GM12878 (cell line): ENCODE results near the gene PCSK2. TPM values are rescaled to one million over a fixed set of nuclear protein-coding genes. Genes with fewer than 3 reads are reported as not detected.

Experiments
- ATAC-seq: fragments of 200-7000 bp; cut with Tn5 transposase; 3 replicates; pipeline ENCODE4 v1.9.1; 2020; ENCODE audit warnings: mild to moderate bottlenecking, moderate library complexity
- BruUV-seq: library from RNA; stranded (reverse); fragments of 400-500 nt; replicated peaks from 2 replicates; lab custom pipeline; 2021; lab: Mats Ljungman, UMichigan
- CTCF ChIA-PET: fragments of 300-600 bp; sonication (Branson Sonifier 250); formaldehyde crosslinking; extraction: SDS; loops from one replicate; lab custom pipeline; 2021; ENCODE audit warnings: inconsistent platforms; lab: Yijun Ruan, JAX
- POLR2A ChIA-PET: fragments of 350-600 bp; formaldehyde crosslinking; extraction: SDS; loops from one replicate; lab custom pipeline; 2021; ENCODE audit warnings: inconsistent platforms; lab: Charles Lee
- RAD21 ChIA-PET: fragments of 300-600 bp; sonication (Branson Sonifier 250); formaldehyde crosslinking; loops from one replicate; lab custom pipeline; 2023; ENCODE audit warnings: antibody characterized with exemption; ENCODE audit not compliant: unreplicated experiment; lab: Charles Lee
- SMC1A ChIA-PET: fragments of 300-600 bp; sonication (Branson Sonifier 250); formaldehyde crosslinking; loops from one replicate; lab custom pipeline; 2023; ENCODE audit not compliant: unreplicated experiment, uncharacterized antibody; lab: Charles Lee
- DNase-seq: peaks from one replicate; pipeline ENCODE4 v3.0.0-alpha.2; 2011; ENCODE audit warnings: low read depth, low spot score
- FAIRE-seq: peaks from 3 replicates; lab custom pipeline; 2011; peaks lifted over from hg19 to GRCh38; lab: Jason Lieb, UNC
- H2AFZ ChIP-seq: 2 replicates; pipeline ENCODE4 v1.6.0; 2011; ENCODE audit warnings: low read depth, low read length, control low read depth; ENCODE audit not compliant: control insufficient read depth
- H3K27ac ChIP-seq: 2 replicates; pipeline ENCODE4 v1.5.1; 2011; ENCODE audit warnings: control low read depth; ENCODE audit not compliant: control insufficient read depth, insufficient read depth
- H3K27me3 ChIP-seq, 2 experiments: replicated peaks in 1 of 2; 2 replicates each; pipeline versions ENCODE4 v1.6.0 to v1.6.1; 2011; ENCODE audit warnings: low read length in 1 of 2; ENCODE audit not compliant: control insufficient read depth in 2 of 2, insufficient read depth in 2 of 2
- H3K36me3 ChIP-seq, 2 experiments: 2 replicates each; pipeline ENCODE4 v1.5.1; 2011; ENCODE audit warnings: low read length in 1 of 2; ENCODE audit not compliant: control insufficient read depth in 2 of 2, insufficient read depth in 2 of 2
- H3K4me1 ChIP-seq: 2 replicates; pipeline ENCODE4 v1.6.1; 2011; ENCODE audit warnings: mild to moderate bottlenecking, low read length, moderate library complexity, mixed read lengths; ENCODE audit not compliant: control insufficient read depth, insufficient read depth
- H3K4me2 ChIP-seq: 2 replicates; pipeline ENCODE4 v1.6.0; 2011; ENCODE audit warnings: control low read depth; ENCODE audit not compliant: control insufficient read depth, insufficient read depth
- H3K4me3 ChIP-seq: fragments of 200-600 bp; sonication (generic); 2 replicates; pipeline ENCODE4 v1.5.1; 2016
- H3K79me2 ChIP-seq: 2 replicates; pipeline ENCODE4 v1.6.0; 2011; ENCODE audit warnings: low read length; ENCODE audit not compliant: control insufficient read depth, insufficient read depth
- H3K9ac ChIP-seq: 2 replicates; pipeline ENCODE4 v1.8.0; 2011; ENCODE audit warnings: low read length, control low read depth, mixed read lengths; ENCODE audit not compliant: control insufficient read depth, insufficient read depth
- H3K9me3 ChIP-seq: replicated peaks from 3 replicates; pipeline ENCODE4 v1.5.1; 2011; ENCODE audit warnings: mild to moderate bottlenecking, low read length; ENCODE audit not compliant: control insufficient read depth, insufficient read depth
- H4K20me1 ChIP-seq: 2 replicates; pipeline ENCODE4 v1.6.0; 2011; ENCODE audit not compliant: control insufficient read depth, insufficient read depth
- CBX3 ChIP-seq: fragments of 200-600 bp; sonication (generic); IDR thresholded peaks from 2 replicates; pipeline ENCODE4 v1.6.1; 2016; ENCODE audit warnings: low read depth, borderline replicate concordance
- CBX5 ChIP-seq: sonication (generic); IDR thresholded peaks from 2 replicates; pipeline ENCODE4 v1.6.1; 2016; ENCODE audit warnings: low read depth, moderate library complexity, mild to moderate bottlenecking, inconsistent platforms
- CUX1 ChIP-seq: IDR thresholded peaks from 2 replicates; pipeline ENCODE4 v1.6.1; 2012; ENCODE audit warnings: improper control_type of control experiment, low read depth, low read length; ENCODE audit not compliant: insufficient replicate concordance
- ESRRA ChIP-seq: IDR thresholded peaks from 2 replicates; pipeline ENCODE4 v1.6.1; 2012; ENCODE audit warnings: mild to moderate bottlenecking, low read length, improper control_type of control experiment
- HDAC2 ChIP-seq: fragments of 200-600 bp; sonication (generic); IDR thresholded peaks from 2 replicates; pipeline ENCODE4 v1.6.1; 2017
- KDM1A ChIP-seq: fragments of 200-600 bp; sonication (generic); IDR thresholded peaks from 2 replicates; pipeline ENCODE4 v1.6.1; 2016; ENCODE audit warnings: borderline replicate concordance
- LARP7 ChIP-seq: fragments of 450-650 bp; IDR thresholded peaks from 2 replicates; pipeline ENCODE4 v1.6.1; 2017; ENCODE audit warnings: mild to moderate bottlenecking
- MAX ChIP-seq: IDR thresholded peaks from 2 replicates; pipeline ENCODE4 v1.6.1; 2012; ENCODE audit warnings: low read depth, low read length, improper control_type of control experiment
- MLLT1 ChIP-seq: fragments of 450-650 bp; IDR thresholded peaks from 2 replicates; pipeline ENCODE4 v1.6.1; 2016; ENCODE audit warnings: mild to moderate bottlenecking
- PBX3 ChIP-seq: IDR thresholded peaks from 2 replicates; pipeline ENCODE4 v1.6.1; 2011; ENCODE audit warnings: mild to moderate bottlenecking, low read depth, low read length, moderate library complexity; ENCODE audit not compliant: insufficient replicate concordance
- SIX5 ChIP-seq: IDR thresholded peaks from 2 replicates; pipeline ENCODE4 v1.6.1; 2011; ENCODE audit warnings: mild to moderate bottlenecking, low read depth, low read length, moderate library complexity; ENCODE audit not compliant: severe bottlenecking
- ZNF384 ChIP-seq: IDR thresholded peaks from 2 replicates; pipeline ENCODE4 v1.6.1; 2012; ENCODE audit warnings: low read depth, mild to moderate bottlenecking, low read length, improper control_type of control experiment, borderline replicate concordance
- WGBS: methylation state at CpG from one replicate; pipeline ENCODE4 v1.1.6; 2016; ENCODE audit warnings: low lambda C conversion rate; ENCODE audit not compliant: insufficient replicate concordance, insufficient coverage; ENCODE audit errors: missing lambda C conversion rate; 5-methylcytosine and 5-hydroxymethylcytosine counted together
- in situ Hi-C: fragments of 300-500 bp; cut with MboI; formaldehyde crosslinking; loops from 9 replicates; pipeline ENCODE4 v1.14.3; 2018; ENCODE audit warnings: mixed read lengths
- intact Hi-C: fragments of 100-400 bp; cut with micrococcal nuclease; formaldehyde crosslinking; loops from one replicate; pipeline ENCODE4 v1.14.2; 2022; ENCODE audit not compliant: unreplicated experiment
- polyA plus RNA-seq, 11 experiments: library from polyadenylated mRNA; depleted of rRNA in 4 of 11; unstranded in 6 of 11; stranded (reverse) in 5 of 11; fragments of >200 nt; fragmentation: Nextera tagmentation in 4 of 11; fragmentation: Illumina TruSeq in 1 of 11; extraction: Ambion mirVana in 4 of 11; extraction: Trizol in 1 of 11; gene quantifications; 1 replicate in 1 of 11; 2 replicates in 10 of 11; pipeline versions ENCODE4 v1.2.1 to v1.2.3, GENCODE V29; 2011 to 2016; ENCODE audit warnings: inconsistent platforms in 2 of 11, missing spikeins in 2 of 11, low read depth in 1 of 11
- total RNA-seq, 4 experiments: library from RNA; depleted of rRNA in 3 of 4; stranded (reverse); fragments of >200 nt in 3 of 4; fragmentation: Illumina TruSeq in 1 of 4; extraction: Trizol in 1 of 4; gene quantifications; 2 replicates each; pipeline versions ENCODE4 v1.2.1 to v1.2.3, GENCODE V29; 2013 to 2021

Gene PCSK2
- total and polyA plus RNA-seq, 10 of the 15 experiments (the other 5 are each of a cell fraction or from before 2014, with no cell fraction given): not detected

GRCh38 chr20:17436664-17437063 lies 209.8 kb downstream of the PCSK2 start:
- no peak for TF ChIP-seq HDAC2
- no peak for TF ChIP-seq KDM1A
- no peak for TF ChIP-seq CBX3
- TF ChIP-seq PBX3: no peak
- no peak for TF ChIP-seq CBX5
- TF ChIP-seq ZNF384: no peak
- no peak for TF ChIP-seq LARP7
- no peak for TF ChIP-seq CUX1
- no peak for TF ChIP-seq MAX
- TF ChIP-seq MLLT1: no peak
- no peak for TF ChIP-seq SIX5
- TF ChIP-seq ESRRA: no peak
- TF ChIP-seq, all 136 proteins: peak for 0

More at GRCh38 chr20:17436664-17437063, 209.8 kb downstream of the PCSK2 start:
- H3K4me3 ChIP-seq: no peak overlapping the region
- in situ Hi-C loops: no loop called here
- no peaks in the 10 kb centered on the region for H3K79me2 ChIP-seq
- FAIRE-seq (no peak), DNase-seq (no peak), ATAC-seq (no peak)
- RAD21 ChIA-PET: no interaction called here
- intact Hi-C loops: no loop called here
- H3K27me3 ChIP-seq: no peaks in the 10 kb centered on the region; a peak in 1 of 4 replicates
- no peak overlapping the region for H2AFZ ChIP-seq
- POLR2A ChIA-PET: no interaction called here
- H3K27ac ChIP-seq: no peak overlapping the region
- no peak overlapping the region for H3K9ac ChIP-seq
- no peaks in the 10 kb centered on the region for H3K4me1 ChIP-seq
- no peaks in the 10 kb centered on the region for H4K20me1 ChIP-seq
- SMC1A ChIA-PET: no interaction called here
- CTCF ChIA-PET: interaction anchor here (2.2 kb wide), 1 partner anchor 633 kb away, joined by 12 read pairs; no protein-coding TSS in a partner anchor
- no peaks in the 10 kb centered on the region for H3K9me3 ChIP-seq
- H3K4me2 ChIP-seq: no peak overlapping the region
- BruUV-seq: no TSS peak
- no peaks in the 10 kb centered on the region for H3K36me3 ChIP-seq
- 46% methylated on average over 11 of the region's 11 CpGs for WGBS
